Esophagus squamous epithelium (tissue), 4 donors: Measurements from ENCODE around the gene TMEM161A.

Experiments used
- POLR2A ChIP-seq, 4 donors: fragments of 450-650 bp; IDR thresholded peaks; one replicate each; pipeline ENCODE4 v1.6.1; 2017; ENCODE audit warnings: antibody characterized with exemption in 4 of 4, mild to moderate bottlenecking in 4 of 4, moderate library complexity in 3 of 4
- TF ChIP-seq, protein P1 (sequence below), 6 experiments: fragments of 450-650 bp in 4 of 6; fragments of 200-600 bp in 2 of 6; sonication (generic) in 2 of 6; IDR thresholded peaks; one replicate each; pipeline ENCODE4 v1.5.1; 2016 to 2019; ENCODE audit warnings: antibody characterized with exemption in 6 of 6, mild to moderate bottlenecking in 4 of 6, moderate library complexity in 4 of 6

DNA sequence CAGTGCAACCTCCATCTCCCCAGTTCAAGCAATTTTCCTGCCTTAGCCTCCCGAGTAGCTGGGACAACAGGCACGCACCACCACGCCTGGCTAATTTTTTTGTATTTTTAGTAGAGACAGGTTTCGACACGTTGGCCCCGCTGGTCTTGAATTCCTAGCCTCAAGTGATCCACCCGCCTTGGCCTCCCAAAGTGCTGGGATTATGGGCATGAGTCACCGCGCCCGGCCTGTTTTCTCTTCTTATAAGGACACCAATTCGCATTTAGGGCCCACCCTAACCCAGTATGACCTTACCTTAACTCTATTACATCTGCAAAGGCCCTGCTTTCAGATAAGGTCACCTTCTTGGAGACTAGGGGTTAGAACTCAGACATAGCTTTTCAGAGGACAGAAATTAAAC lies 35.1 kb downstream of the TMEM161A start:
- TF ChIP-seq, protein P1, sequence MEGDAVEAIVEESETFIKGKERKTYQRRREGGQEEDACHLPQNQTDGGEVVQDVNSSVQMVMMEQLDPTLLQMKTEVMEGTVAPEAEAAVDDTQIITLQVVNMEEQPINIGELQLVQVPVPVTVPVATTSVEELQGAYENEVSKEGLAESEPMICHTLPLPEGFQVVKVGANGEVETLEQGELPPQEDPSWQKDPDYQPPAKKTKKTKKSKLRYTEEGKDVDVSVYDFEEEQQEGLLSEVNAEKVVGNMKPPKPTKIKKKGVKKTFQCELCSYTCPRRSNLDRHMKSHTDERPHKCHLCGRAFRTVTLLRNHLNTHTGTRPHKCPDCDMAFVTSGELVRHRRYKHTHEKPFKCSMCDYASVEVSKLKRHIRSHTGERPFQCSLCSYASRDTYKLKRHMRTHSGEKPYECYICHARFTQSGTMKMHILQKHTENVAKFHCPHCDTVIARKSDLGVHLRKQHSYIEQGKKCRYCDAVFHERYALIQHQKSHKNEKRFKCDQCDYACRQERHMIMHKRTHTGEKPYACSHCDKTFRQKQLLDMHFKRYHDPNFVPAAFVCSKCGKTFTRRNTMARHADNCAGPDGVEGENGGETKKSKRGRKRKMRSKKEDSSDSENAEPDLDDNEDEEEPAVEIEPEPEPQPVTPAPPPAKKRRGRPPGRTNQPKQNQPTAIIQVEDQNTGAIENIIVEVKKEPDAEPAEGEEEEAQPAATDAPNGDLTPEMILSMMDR (IDR thresholded peaks at IDR 0.05) = no peak
- TF ChIP-seq POLR2A (IDR thresholded peaks at IDR 0.05) = no peak
